Skeletal muscle tissue (tissue), 4 donors: ENCODE data around the gene ASPHD2. TPM values are rescaled to one million over a fixed set of nuclear protein-coding genes. Genes with fewer than 3 reads are reported as not detected.

ENCODE experiments used
- H3K27ac ChIP-seq: one replicate; pipeline ENCODE4 v1.7.0; 2013; ENCODE audit warnings: mild to moderate bottlenecking, low read depth, low read length, inconsistent platforms
- H3K27me3 ChIP-seq, 3 donors: one replicate each; pipeline ENCODE4 v1.7.0; 2013; ENCODE audit warnings: low read length in 3 of 3; ENCODE audit not compliant: control insufficient read depth in 3 of 3, insufficient read depth in 3 of 3
- H3K36me3 ChIP-seq, 3 donors: one replicate each; pipeline ENCODE4 v1.7.0; 2013; ENCODE audit warnings: low read length in 3 of 3; ENCODE audit not compliant: control insufficient read depth in 3 of 3, insufficient read depth in 3 of 3
- H3K4me1 ChIP-seq, 3 donors: one replicate each; pipeline ENCODE4 v1.7.0; 2013; ENCODE audit warnings: low read length in 3 of 3, mild to moderate bottlenecking in 3 of 3; ENCODE audit not compliant: control insufficient read depth in 3 of 3, insufficient read depth in 3 of 3
- H3K4me3 ChIP-seq, 3 donors: one replicate each; pipeline ENCODE4 v1.7.0; 2013; ENCODE audit warnings: low read length in 3 of 3
- H3K9ac ChIP-seq, 3 donors: one replicate each; pipeline ENCODE4 v1.7.0; 2013; ENCODE audit warnings: low read length in 3 of 3, mild to moderate bottlenecking in 3 of 3, moderate library complexity in 2 of 3, low read depth in 1 of 3
- H3K9me3 ChIP-seq, 3 donors: one replicate each; pipeline ENCODE4 v1.7.0; 2013; ENCODE audit warnings: low read length in 3 of 3; ENCODE audit not compliant: control insufficient read depth in 3 of 3
- total RNA-seq: library from RNA; depleted of rRNA; stranded (reverse); fragments of >200 nt; gene quantifications from one replicate; pipeline ENCODE4 v1.2.3, GENCODE V29; 2014
- donor health status: Osteomylitis.

The ASPHD2 gene, protein sequence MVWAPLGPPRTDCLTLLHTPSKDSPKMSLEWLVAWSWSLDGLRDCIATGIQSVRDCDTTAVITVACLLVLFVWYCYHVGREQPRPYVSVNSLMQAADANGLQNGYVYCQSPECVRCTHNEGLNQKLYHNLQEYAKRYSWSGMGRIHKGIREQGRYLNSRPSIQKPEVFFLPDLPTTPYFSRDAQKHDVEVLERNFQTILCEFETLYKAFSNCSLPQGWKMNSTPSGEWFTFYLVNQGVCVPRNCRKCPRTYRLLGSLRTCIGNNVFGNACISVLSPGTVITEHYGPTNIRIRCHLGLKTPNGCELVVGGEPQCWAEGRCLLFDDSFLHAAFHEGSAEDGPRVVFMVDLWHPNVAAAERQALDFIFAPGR
- total RNA-seq, result 1.0 TPM

- peaks cover 23 to 32% (median 24%) of the 10 kb centered on the region in 3 donors for H3K27me3 ChIP-seq
- H3K4me1 ChIP-seq, result peaks cover 2 to 13% (median 9%) of the 10 kb centered on the region in 3 donors
- H3K9ac ChIP-seq, result peak within 1 kb of the TSS; percentile 50 to 71 (median 51)
- H3K9me3 ChIP-seq, result no peaks in the 10 kb centered on the region
- H3K27ac ChIP-seq, result peak within 1 kb of the TSS; percentile 58
- peak within 1 kb of the TSS; percentile 77 to 85 (median 80) for H3K4me3 ChIP-seq
- H3K36me3 ChIP-seq, result no peaks in the 10 kb centered on the region
Measured at GRCh38 chr22:26428515-26429457, at the start of gene ASPHD2. TSS of gene ASPHD2 (plus strand) at chr22:26429260. CDS start at chr22:26433616, 4,356 bp downstream.

DNA sequence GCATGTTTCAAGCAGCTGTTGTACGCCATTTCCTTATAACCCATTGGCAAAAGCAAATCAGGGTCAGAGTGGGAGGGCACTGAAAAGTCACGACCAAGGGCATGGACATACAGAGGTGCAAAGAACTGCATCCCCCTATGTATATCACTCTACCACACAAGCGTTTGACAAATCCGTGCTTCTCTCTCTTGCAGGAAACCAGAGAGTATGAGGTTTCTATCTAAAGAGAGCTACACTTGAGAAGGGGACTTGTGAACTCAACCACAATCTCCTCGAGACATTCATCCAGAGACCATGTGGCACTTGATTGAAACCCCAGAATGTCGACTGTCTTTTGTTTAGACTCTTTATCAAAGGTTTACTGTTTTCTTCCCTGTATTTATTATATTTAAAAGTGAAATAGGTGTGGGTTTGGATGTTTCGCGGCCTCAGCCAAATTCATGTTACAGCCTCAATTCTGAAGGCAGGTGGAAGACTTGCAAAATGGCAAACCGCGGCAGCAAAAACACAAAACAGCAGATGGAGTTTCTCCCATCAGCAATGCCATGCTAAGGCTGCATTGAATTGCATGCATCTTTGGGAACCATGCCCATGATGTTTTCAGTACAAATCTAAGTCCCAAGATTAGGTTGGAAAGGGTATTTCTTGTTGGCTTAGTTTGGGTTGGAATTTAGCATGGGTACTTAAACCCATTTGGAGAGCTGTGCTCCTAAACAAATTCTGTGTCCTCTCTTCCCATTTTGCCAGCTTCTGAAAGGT, 48.8 kb upstream of the ASPHD2 start:
- Histone ChIP-seq H3K27me3 (peaks cover 31 to 51% (median 33%) of the 10 kb centered on the region in 3 donors), H3K9ac (no peak overlapping the region), H3K4me1 (no peaks in the 10 kb centered on the region), H3K27ac (no peak overlapping the region), H3K9me3 (peaks cover 0 to 3% (median 0%) of the 10 kb centered on the region in 3 donors), H3K4me3 (no peak overlapping the region), H3K36me3 (no peaks in the 10 kb centered on the region)

DNA sequence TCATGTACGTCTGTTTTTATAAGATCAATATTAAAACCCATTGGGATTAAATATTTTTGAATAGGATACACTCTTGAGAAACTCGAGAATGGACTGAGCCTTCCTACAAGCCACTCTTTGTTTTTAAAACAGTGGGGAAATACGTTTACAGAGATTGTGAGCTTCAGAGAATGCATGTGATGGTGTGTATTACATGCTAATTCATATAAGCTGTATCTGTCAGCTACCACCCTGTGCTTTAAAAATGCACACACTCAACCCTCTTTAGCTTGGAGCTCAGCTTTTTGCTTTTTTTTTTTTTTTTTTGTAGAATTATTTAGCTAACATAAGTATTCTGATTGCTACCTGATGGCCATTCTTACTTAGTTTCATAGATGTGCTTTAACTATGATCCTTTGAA, 46.3 kb upstream of the ASPHD2 start:
- Histone ChIP-seq H3K4me3 (no peak overlapping the region), H3K27me3 (peaks cover 24 to 34% (median 26%) of the 10 kb centered on the region in 3 donors), H3K27ac (no peak overlapping the region), H3K36me3 (no peaks in the 10 kb centered on the region), H3K4me1 (no peaks in the 10 kb centered on the region), H3K9me3 (peaks cover 0 to 3% (median 0%) of the 10 kb centered on the region in 3 donors), H3K9ac (no peak overlapping the region)

- H3K9ac ChIP-seq, result no peak overlapping the region
- H3K36me3 ChIP-seq, result no peaks in the 10 kb centered on the region
- peaks cover 0 to 2% (median 0%) of the 10 kb centered on the region in 3 donors for H3K9me3 ChIP-seq
- H3K27ac ChIP-seq, result no peak overlapping the region
- H3K27me3 ChIP-seq, result peaks cover 18 to 25% (median 24%) of the 10 kb centered on the region in 3 donors
- no peak overlapping the region for H3K4me3 ChIP-seq
- H3K4me1 ChIP-seq, result no peaks in the 10 kb centered on the region
Measured at GRCh38 chr22:26383968-26384556, 45.0 kb upstream of the ASPHD2 start.

GRCh38 chr22:26385164-26385563, 43.9 kb upstream of the ASPHD2 start:
- H3K36me3 ChIP-seq, result no peaks in the 10 kb centered on the region
- no peaks in the 10 kb centered on the region for H3K4me1 ChIP-seq
- H3K27me3 ChIP-seq, result peaks cover 15 to 18% (median 18%) of the 10 kb centered on the region in 3 donors
- no peaks in the 10 kb centered on the region for H3K9me3 ChIP-seq
- no peak overlapping the region for H3K9ac ChIP-seq
- H3K4me3 ChIP-seq, result no peak overlapping the region
- no peak overlapping the region for H3K27ac ChIP-seq

- Histone ChIP-seq H3K4me1 (no peaks in the 10 kb centered on the region), H3K36me3 (no peaks in the 10 kb centered on the region), H3K27me3 (peaks cover 2 to 16% (median 7%) of the 10 kb centered on the region in 3 donors), H3K4me3 (no peak overlapping the region), H3K9me3 (no peaks in the 10 kb centered on the region), H3K27ac (no peak overlapping the region), H3K9ac (no peak overlapping the region)
Measured at GRCh38 chr22:26389125-26389524, 39.9 kb upstream of the ASPHD2 start.

DNA sequence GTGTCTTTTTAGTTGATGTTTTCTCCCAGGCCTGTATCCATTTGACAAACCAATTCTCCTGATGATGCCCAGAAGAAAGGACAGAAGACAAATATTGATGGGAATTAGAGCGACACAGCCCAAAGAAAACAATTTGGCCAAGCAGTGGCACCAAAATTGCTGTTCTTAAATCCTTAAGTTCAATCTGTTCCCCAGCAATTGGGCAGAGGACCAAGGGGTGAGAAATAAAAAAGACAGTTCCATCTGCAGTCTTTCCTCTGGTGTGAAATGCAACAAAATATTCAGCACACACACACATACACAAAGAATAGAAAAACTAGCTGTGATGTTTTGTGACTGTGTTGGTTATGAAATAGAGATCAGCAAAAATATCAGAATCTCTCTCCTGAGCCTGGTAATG, 38.0 kb upstream of the ASPHD2 start:
- Histone ChIP-seq H3K27me3 (peaks cover 2 to 16% (median 3%) of the 10 kb centered on the region in 3 donors), H3K9me3 (no peaks in the 10 kb centered on the region), H3K27ac (no peak overlapping the region), H3K4me1 (no peaks in the 10 kb centered on the region), H3K4me3 (no peak overlapping the region), H3K9ac (no peak overlapping the region), H3K36me3 (no peaks in the 10 kb centered on the region)

DNA sequence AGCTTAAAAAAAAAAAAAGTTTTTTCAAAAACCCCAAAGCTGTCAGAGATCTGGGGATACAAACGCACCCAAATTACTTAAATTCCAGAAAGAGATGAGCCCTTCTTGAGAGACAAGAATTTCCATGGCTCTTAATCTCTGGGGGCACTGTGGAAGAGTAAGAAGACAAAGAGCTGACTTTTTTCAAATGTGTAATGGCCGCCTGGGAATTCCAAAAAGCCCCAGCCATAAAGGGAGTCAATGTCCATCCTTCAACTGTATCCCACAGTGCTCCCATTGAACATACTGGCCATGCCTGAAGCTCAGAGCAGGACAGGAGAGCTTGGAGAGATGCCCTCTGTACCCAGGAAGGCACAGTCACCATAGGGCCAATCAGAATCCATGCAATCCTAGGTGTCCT, 37.4 kb upstream of the ASPHD2 start:
- H3K27me3 ChIP-seq, result peaks cover 2 to 16% (median 3%) of the 10 kb centered on the region in 3 donors
- H3K27ac ChIP-seq, result no peak overlapping the region
- H3K9me3 ChIP-seq, result no peaks in the 10 kb centered on the region
- no peak overlapping the region for H3K4me3 ChIP-seq
- H3K36me3 ChIP-seq, result no peaks in the 10 kb centered on the region
- H3K9ac ChIP-seq, result no peak overlapping the region
- H3K4me1 ChIP-seq, result no peaks in the 10 kb centered on the region

- Histone ChIP-seq H3K9ac (no peak overlapping the region), H3K27me3 (peaks cover 0 to 7% (median 2%) of the 10 kb centered on the region in 3 donors), H3K36me3 (no peaks in the 10 kb centered on the region), H3K4me1 (no peaks in the 10 kb centered on the region), H3K9me3 (no peaks in the 10 kb centered on the region), H3K27ac (no peak overlapping the region), H3K4me3 (no peak overlapping the region)
Measured at GRCh38 chr22:26393929-26394328, 35.1 kb upstream of the ASPHD2 start.
